OCI-LY1 (cell line): Measurements from ENCODE around the gene SPATA12.

Experiments
- CTCF ChIP-seq: fragments of 200-600 bp; sonication (generic), shearing (Covaris generic); IDR thresholded peaks from 2 replicates; pipeline ENCODE4 v1.5.1; 2017; ENCODE audit warnings: mild to moderate bottlenecking, antibody characterized with exemption, low read length, moderate library complexity, mixed read lengths
- EZH2 ChIP-seq: fragments of 200-600 bp; sonication (generic), shearing (Covaris generic); IDR thresholded peaks from 2 replicates; pipeline ENCODE4 v1.8.0; 2017; ENCODE audit warnings: borderline replicate concordance, mixed run types, mild to moderate bottlenecking, antibody characterized with exemption, low read length, moderate library complexity, mixed read lengths

- TF ChIP-seq CTCF, result no peak
- no peak for TF ChIP-seq EZH2
Measured at GRCh38 chr3:57081173-57081572, 20.7 kb downstream of the SPATA12 start.
